H1 (cell line): Measurements from ENCODE around the gene UPP1. TPM values are rescaled to one million over a fixed set of nuclear protein-coding genes. Genes with fewer than 3 reads are reported as not detected.

ENCODE experiments used
- CTCF ChIA-PET: fragments of 300-600 bp; sonication (Branson Sonifier 250); formaldehyde crosslinking; loops from one replicate; lab custom pipeline; 2021; ENCODE audit not compliant: partially characterized antibody; lab: Charles Lee
- POLR2A ChIA-PET: fragments of 300-600 bp; sonication (Branson Sonifier 250); formaldehyde crosslinking; loops from one replicate; lab custom pipeline; 2021; ENCODE audit warnings: inconsistent platforms; ENCODE audit not compliant: partially characterized antibody; lab: Charles Lee
- DNase-seq, 2 experiments: peaks; one replicate each; pipeline versions ENCODE4 v3.0.0 to v3.0.0-alpha.2; 2010 to 2022; ENCODE audit warnings: low spot score in 2 of 2, low read depth in 1 of 2, mixed read lengths in 1 of 2
- FAIRE-seq: peaks from 2 replicates; lab custom pipeline; 2011; peaks lifted over from hg19 to GRCh38; lab: Jason Lieb, UNC
- H2AFZ ChIP-seq: 2 replicates; pipeline ENCODE4 v1.8.1; 2012; ENCODE audit warnings: low read length, inconsistent platforms
- H2AK5ac ChIP-seq: 2 replicates; pipeline ENCODE4 v1.6.1; 2013; ENCODE audit warnings: low read depth, low read length
- H2BK120ac ChIP-seq: replicated peaks from 2 replicates; pipeline ENCODE3; 2013; ENCODE audit warnings: low read depth, low read length, inconsistent platforms
- H2BK12ac ChIP-seq: 2 replicates; pipeline ENCODE4 v1.6.1; 2013; ENCODE audit warnings: low read depth, low read length
- H2BK15ac ChIP-seq: 2 replicates; pipeline ENCODE4 v1.6.1; 2013; ENCODE audit warnings: low read length
- H2BK20ac ChIP-seq: 2 replicates; pipeline ENCODE4 v1.6.1; 2013; ENCODE audit warnings: low read length
- H2BK5ac ChIP-seq: 2 replicates; pipeline ENCODE4 v1.6.1; 2013; ENCODE audit warnings: low read depth, low read length
- H3K14ac ChIP-seq: 2 replicates; pipeline ENCODE4 v1.6.1; 2013; ENCODE audit warnings: inconsistent platforms; ENCODE audit not compliant: insufficient read length
- H3K18ac ChIP-seq: 2 replicates; pipeline ENCODE4 v1.6.1; 2013; ENCODE audit warnings: low read length; ENCODE audit errors: extremely low read depth
- H3K23ac ChIP-seq: 2 replicates; pipeline ENCODE4 v1.6.1; 2013; ENCODE audit warnings: inconsistent platforms; ENCODE audit not compliant: insufficient read length
- H3K23me2 ChIP-seq: 2 replicates; pipeline ENCODE4 v1.6.1; 2013; ENCODE audit warnings: low read depth, low read length
- H3K27ac ChIP-seq: 2 replicates; pipeline ENCODE4 v1.6.1; 2011; ENCODE audit warnings: low read depth, low read length, inconsistent platforms
- H3K27me3 ChIP-seq, 4 experiments: replicated peaks in 1 of 4; 1 replicate in 1 of 4; 2 replicates in 3 of 4; pipeline versions ENCODE4 v1.6.1 to v1.8.1; 2011 to 2013; ENCODE audit warnings: low read length in 3 of 4, mild to moderate bottlenecking in 3 of 4, inconsistent platforms in 2 of 4, mixed read lengths in 2 of 4, moderate library complexity in 1 of 4; ENCODE audit not compliant: control insufficient read depth in 3 of 4, insufficient read depth in 3 of 4; ENCODE audit errors: extremely low read depth in 1 of 4
- H3K36me3 ChIP-seq, 4 experiments: 2 replicates each; pipeline versions ENCODE4 v1.6.1 to v1.8.1; 2011 to 2013; ENCODE audit warnings: mild to moderate bottlenecking in 4 of 4, low read length in 3 of 4, moderate library complexity in 2 of 4, control low read depth in 1 of 4, inconsistent platforms in 1 of 4; ENCODE audit not compliant: insufficient read depth in 4 of 4, control insufficient read depth in 2 of 4
- H3K4ac ChIP-seq: replicated peaks from 2 replicates; pipeline ENCODE3; 2013; ENCODE audit warnings: low read length, low read depth, mixed read lengths, inconsistent platforms; ENCODE audit not compliant: insufficient read length
- H3K4me1 ChIP-seq, 4 experiments: replicated peaks in 1 of 4; 1 replicate in 1 of 4; 2 replicates in 3 of 4; pipeline versions ENCODE4 v1.6.1 to v1.8.1; 2011 to 2013; ENCODE audit warnings: low read length in 3 of 4, inconsistent platforms in 2 of 4, mixed read lengths in 1 of 4; ENCODE audit not compliant: insufficient read depth in 4 of 4, control insufficient read depth in 3 of 4
- H3K4me2 ChIP-seq, 2 experiments: 2 replicates each; pipeline versions ENCODE4 v1.6.1 to v1.8.1; 2011 to 2013; ENCODE audit warnings: low read depth in 2 of 2, low read length in 2 of 2, control low read depth in 1 of 2, inconsistent platforms in 1 of 2, mild to moderate bottlenecking in 1 of 2; ENCODE audit not compliant: insufficient read depth in 1 of 2
- H3K4me3 ChIP-seq, 4 experiments: fragments of 200-600, 300-600 bp in 1 of 4; sonication (generic), shearing (Covaris generic), sonication (Bioruptor Twin) in 1 of 4; 2 replicates each; pipeline versions ENCODE4 v1.5.1 to v1.8.1; 2011 to 2016; ENCODE audit warnings: low read length in 4 of 4, low read depth in 3 of 4, control low read depth in 2 of 4, inconsistent platforms in 2 of 4, mild to moderate bottlenecking in 2 of 4, mixed read lengths in 1 of 4, moderate library complexity in 1 of 4; ENCODE audit not compliant: insufficient read depth in 2 of 4; ENCODE audit errors: extremely low read depth in 1 of 4
- H3K56ac ChIP-seq: replicated peaks from 2 replicates; pipeline ENCODE3; 2013; ENCODE audit warnings: low read depth, mild to moderate bottlenecking, mixed read lengths, low read length, inconsistent platforms; ENCODE audit not compliant: insufficient read length
- H3K79me1 ChIP-seq: 2 replicates; pipeline ENCODE4 v1.6.1; 2013; ENCODE audit warnings: low read depth, low read length, control low read depth
- H3K79me2 ChIP-seq, 2 experiments: 2 replicates each; pipeline versions ENCODE4 v1.6.1 to v1.8.1; 2012 to 2013; ENCODE audit warnings: low read length in 2 of 2, mild to moderate bottlenecking in 2 of 2, inconsistent platforms in 1 of 2; ENCODE audit not compliant: insufficient read depth in 2 of 2, control insufficient read depth in 1 of 2
- H3K9ac ChIP-seq, 4 experiments: replicated peaks in 1 of 4; 1 replicate in 1 of 4; 2 replicates in 3 of 4; pipeline versions ENCODE4 v1.6.1 to v1.8.1; 2011 to 2013; ENCODE audit warnings: low read depth in 3 of 4, low read length in 3 of 4, control low read depth in 2 of 4, mild to moderate bottlenecking in 2 of 4, moderate library complexity in 2 of 4, inconsistent platforms in 1 of 4; ENCODE audit errors: extremely low read depth in 1 of 4
- H3K9me3 ChIP-seq, 2 experiments: 2 replicates each; pipeline versions ENCODE4 v1.6.1 to v1.8.1; 2012 to 2013; ENCODE audit warnings: mild to moderate bottlenecking in 2 of 2, moderate library complexity in 2 of 2, control low read depth in 1 of 2, inconsistent platforms in 1 of 2, low read depth in 1 of 2, low read length in 1 of 2, mixed read lengths in 1 of 2; ENCODE audit not compliant: insufficient read depth in 2 of 2
- H4K20me1 ChIP-seq, 2 experiments: replicated peaks in 1 of 2; 2 replicates each; pipeline versions ENCODE3 to v1.8.1; 2011 to 2013; ENCODE audit warnings: inconsistent platforms in 2 of 2, low read length in 2 of 2, mild to moderate bottlenecking in 1 of 2; ENCODE audit not compliant: insufficient read depth in 2 of 2, control insufficient read depth in 1 of 2
- H4K5ac ChIP-seq: 2 replicates; pipeline ENCODE4 v1.6.1; 2013; ENCODE audit warnings: low read length, low read depth, mixed read lengths, inconsistent platforms; ENCODE audit not compliant: insufficient read length
- H4K8ac ChIP-seq: 2 replicates; pipeline ENCODE4 v1.8.0; 2013; ENCODE audit warnings: mild to moderate bottlenecking, moderate library complexity, low read length, inconsistent platforms; ENCODE audit not compliant: insufficient read depth; ENCODE audit errors: extremely low read depth
- H4K91ac ChIP-seq: replicated peaks from 2 replicates; pipeline ENCODE3; 2013; ENCODE audit warnings: low read length, mixed read lengths, inconsistent platforms; ENCODE audit not compliant: insufficient read length
- ZNF274 ChIP-seq: IDR thresholded peaks from 2 replicates; pipeline ENCODE4 v1.7.0; 2012; ENCODE audit warnings: low read length, borderline replicate concordance; ENCODE audit errors: extremely low read depth
- polyA plus RNA-seq, 7 experiments: library from polyadenylated mRNA; depleted of rRNA in 3 of 7; stranded (reverse) in 5 of 7; unstranded in 2 of 7; fragments of >200 nt in 5 of 7; fragments of 200-250 nt in 2 of 7; gene quantifications; 1 replicate in 5 of 7; 2 replicates in 1 of 7; 4 replicates in 1 of 7; pipeline versions ENCODE4 v1.2.1 to v1.2.3, GENCODE V29; 2011 to 2013; ENCODE audit warnings: missing spikeins in 2 of 7, mixed read lengths in 2 of 7
- total RNA-seq: library from RNA; stranded (reverse); fragmentation: NEBNext Ultra II Directional; extraction: Animal tissue kit (Norgen Biotek cat#: 25700); gene quantifications from 2 replicates; pipeline ENCODE4 v1.2.1, GENCODE V29; 2021

Gene UPP1
- total and polyA plus RNA-seq, 2 of the 8 experiments (the other 6 are each of a cell fraction or from before 2014, with no cell fraction given) = 40.7 to 46.2 TPM

- H3K9me3 ChIP-seq = 0 out of 4 replicates have a peak, but pooled peaks cover 0 to 5% of the 10 kb centered on the region in 2 experiments
- H2BK20ac ChIP-seq = no peak overlapping the region
- no peak overlapping the region for H4K91ac ChIP-seq
- no peaks in the 10 kb centered on the region for H3K79me1 ChIP-seq
- no peak overlapping the region for H3K4ac ChIP-seq
- no peak overlapping the region for H3K56ac ChIP-seq
- H3K79me2 ChIP-seq = no peaks in the 10 kb centered on the region
- no peak overlapping the region for H4K5ac ChIP-seq
- H2AFZ ChIP-seq = no peak overlapping the region
- H2BK12ac ChIP-seq = no peak overlapping the region
- peak overlapping the region; percentile 90; the same call in 1 of the 2 replicates for H2AK5ac ChIP-seq
- H3K18ac ChIP-seq = no peak overlapping the region
- no peak overlapping the region for H2BK120ac ChIP-seq
- no peak for DNase-seq
- H3K36me3 ChIP-seq = no peaks in the 10 kb centered on the region
- H3K23me2 ChIP-seq = 0 out of 2 replicates have a peak, but pooled peaks cover 2% of the 10 kb centered on the region
- H3K14ac ChIP-seq = no peak overlapping the region
- H3K23ac ChIP-seq = no peak overlapping the region
- H3K27me3 ChIP-seq = no peaks in the 10 kb centered on the region
- TF ChIP-seq ZNF274 = no peak
- no peak overlapping the region for H3K4me3 ChIP-seq
- no peak overlapping the region for H3K4me2 ChIP-seq
- no peak overlapping the region for H3K9ac ChIP-seq
- ChIA-PET CTCF (no interaction called here), POLR2A (no interaction called here)
- no peak overlapping the region for H2BK15ac ChIP-seq
- no peak overlapping the region; the same call in 1 of the 2 replicates for H2BK5ac ChIP-seq
- H4K8ac ChIP-seq = no peak overlapping the region
- H3K27ac ChIP-seq = no peak overlapping the region
- no peak for FAIRE-seq
- no peaks in the 10 kb centered on the region for H4K20me1 ChIP-seq
- peaks cover 0 to 4% (median 0%) of the 10 kb centered on the region in 4 experiments; a peak in 1 of 7 replicates for H3K4me1 ChIP-seq
Observed at GRCh38 chr7:48149058-48149457, 60.0 kb downstream of the UPP1 start.
